H1 (cell line): ENCODE measurements around the gene SLC4A8. TPM values are rescaled to one million over a fixed set of nuclear protein-coding genes. Genes with fewer than 3 reads are reported as not detected.

Experiments used
- ASH2L ChIP-seq: fragments of 200-600, 300-600 bp; sonication (generic); IDR thresholded peaks from one replicate; pipeline ENCODE4 v1.7.1; 2017; ENCODE audit warnings: low read length
- CHD7 ChIP-seq: fragments of 300-600 bp; sonication (generic); IDR thresholded peaks from 2 replicates; pipeline ENCODE4 v1.7.1; 2012; ENCODE audit warnings: low read length, moderate library complexity, mild to moderate bottlenecking, inconsistent platforms; ENCODE audit not compliant: insufficient replicate concordance
- CTCF ChIP-seq, 3 experiments: IDR thresholded peaks; 1 replicate in 2 of 3; 2 replicates in 1 of 3; pipeline versions ENCODE4 v1.5.1 to v1.6.1; 2011; ENCODE audit warnings: low read length in 3 of 3, mild to moderate bottlenecking in 3 of 3, inconsistent platforms in 2 of 3, low read depth in 1 of 3, moderate library complexity in 1 of 3; ENCODE audit not compliant: insufficient read depth in 1 of 3; ENCODE audit errors: control extremely low read depth in 1 of 3
- POLR2AphosphoS5 ChIP-seq: IDR thresholded peaks from 2 replicates; pipeline ENCODE4 v1.6.1; 2011; ENCODE audit warnings: low read depth, low read length
- SP2 ChIP-seq: IDR thresholded peaks from 2 replicates; pipeline ENCODE4 v1.6.1; 2012; ENCODE audit warnings: mild to moderate bottlenecking, low read length, inconsistent platforms
- polyA plus RNA-seq, 7 experiments: library from polyadenylated mRNA; depleted of rRNA in 3 of 7; stranded (reverse) in 5 of 7; unstranded in 2 of 7; fragments of >200 nt in 5 of 7; fragments of 200-250 nt in 2 of 7; gene quantifications; 1 replicate in 5 of 7; 2 replicates in 1 of 7; 4 replicates in 1 of 7; pipeline versions ENCODE4 v1.2.1 to v1.2.3, GENCODE V29; 2011 to 2013; ENCODE audit warnings: missing spikeins in 2 of 7, mixed read lengths in 2 of 7
- total RNA-seq: library from RNA; stranded (reverse); fragmentation: NEBNext Ultra II Directional; extraction: Animal tissue kit (Norgen Biotek cat#: 25700); gene quantifications from 2 replicates; pipeline ENCODE4 v1.2.1, GENCODE V29; 2021

The SLC4A8 gene
- total and polyA plus RNA-seq, 2 of the 8 experiments (the other 6 are each of a cell fraction or from before 2014, with no cell fraction given): 11.2 to 13.4 TPM

GRCh38 chr12:51401020-51401419, 23.6 kb upstream of the SLC4A8 start (continued):
- no peak for TF ChIP-seq CTCF (IDR thresholded peaks at IDR 0.05; ENCODE audit: control extremely low read depth in 1 of 3, insufficient read depth in 1 of 3, low read depth in 1 of 3, low read length in 3 of 3)
- TF ChIP-seq POLR2AphosphoS5: no peak
- TF ChIP-seq SP2: no peak
- no peak for TF ChIP-seq ASH2L
- no peak for TF ChIP-seq CHD7
